T47D (cell line): ENCODE measurements around the gene FNDC10.
"Not testable (repeated sequence)": the region's sequence is repeated elsewhere in the genome, so short reads cannot be mapped to it uniquely, and the experiment has no call there.

Source experiments
- DNase-seq, 2 experiments: peaks; one replicate each; pipeline versions ENCODE4 v3.0.0 to v3.0.0-alpha.2; 2011 to 2012; ENCODE audit warnings: low read depth in 1 of 2, low spot score in 1 of 2
- JUND ChIP-seq: IDR thresholded peaks from 2 replicates; pipeline ENCODE4 v1.6.1; 2012; ENCODE audit warnings: low read depth
- in situ Hi-C: cut with HindIII; loops from 2 replicates; pipeline ENCODE4 v1.10.0; 2016; ENCODE audit warnings: low sequenced_read_pairs, low pct_unique_long_range_greater_than_20kb

Gene FNDC10

GRCh38 chr1:1573843-1574720 is 25.9 kb downstream of the FNDC10 start:
- no peak for TF ChIP-seq JUND
- in situ Hi-C loops, result no loop called here
- peak; percentile 59 to 68 for DNase-seq

- in situ Hi-C loops, result no loop called here
- TF ChIP-seq JUND, result no peak
- DNase-seq, result no peak
These were observed 30.6 kb downstream of the FNDC10 start for GRCh38 chr1:1569341-1569740.

GRCh38 chr1:1567891-1568291 is 32.0 kb downstream of the FNDC10 start:
- in situ Hi-C loops, result no loop called here
- no peak for TF ChIP-seq JUND
- DNase-seq, result no peak

- in situ Hi-C loops, result no loop called here
- no peak for TF ChIP-seq JUND
- no peak for DNase-seq
These were observed 32.6 kb downstream of the FNDC10 start for GRCh38 chr1:1567152-1567875.

GRCh38 chr1:1565340-1565739 is 34.6 kb downstream of the FNDC10 start:
- TF ChIP-seq JUND, result no peak
- DNase-seq, result peak in 1 of 2 experiments; percentile 18
- in situ Hi-C loops, result no loop called here

GRCh38 chr1:1564268-1564667 is 35.7 kb downstream of the FNDC10 start:
- no peak for DNase-seq
- in situ Hi-C loops, result no loop called here
- no peak for TF ChIP-seq JUND

- no peak for DNase-seq
- in situ Hi-C loops, result no loop called here
- no peak for TF ChIP-seq JUND
These were observed 36.2 kb downstream of the FNDC10 start for GRCh38 chr1:1563688-1564087.

- TF ChIP-seq JUND, result no peak
- no peak for DNase-seq
- in situ Hi-C loops, result no loop called here
These were observed 37.3 kb downstream of the FNDC10 start for GRCh38 chr1:1562556-1563195.

- DNase-seq, result no peak
- in situ Hi-C loops, result no loop called here
- TF ChIP-seq JUND, result no peak
These were observed 38.0 kb downstream of the FNDC10 start for GRCh38 chr1:1561801-1562470.

GRCh38 chr1:1560178-1560577 is 39.8 kb downstream of the FNDC10 start:
- no peak for DNase-seq
- TF ChIP-seq JUND, result no peak
- in situ Hi-C loops, result no loop called here

- TF ChIP-seq JUND, result no peak
- in situ Hi-C loops, result no loop called here
- peak in 1 of 2 experiments; percentile 57 for DNase-seq
These were observed 40.9 kb downstream of the FNDC10 start for GRCh38 chr1:1559066-1559465.

- TF ChIP-seq JUND, result no peak
- no peak for DNase-seq
- in situ Hi-C loops, result no loop called here
These were observed 41.3 kb downstream of the FNDC10 start for GRCh38 chr1:1558591-1558990.

- DNase-seq, in situ Hi-C loops: not testable (repeated sequence)
These were observed 42.2 kb downstream of the FNDC10 start for GRCh38 chr1:1557688-1558087.

- in situ Hi-C loops, DNase-seq: not testable (repeated sequence)
These were observed 43.0 kb downstream of the FNDC10 start for GRCh38 chr1:1556961-1557360.
